Body of pancreas (tissue), 4 donors: ENCODE results near the gene RNF8.

Source experiments
- POLR2A ChIP-seq, 3 donors: fragments of 450-650 bp; IDR thresholded peaks; one replicate each; pipeline ENCODE4 v1.6.1; 2016; ENCODE audit warnings: antibody characterized with exemption in 3 of 3, mild to moderate bottlenecking in 2 of 3
- TF ChIP-seq, protein P1 (sequence below), 7 experiments: fragments of 450-650 bp in 4 of 7; fragments of 200-600 bp in 3 of 7; sonication (generic) in 3 of 7; IDR thresholded peaks; one replicate each; pipeline ENCODE4 v1.5.1; 2016 to 2019; ENCODE audit warnings: antibody characterized with exemption in 7 of 7

DNA sequence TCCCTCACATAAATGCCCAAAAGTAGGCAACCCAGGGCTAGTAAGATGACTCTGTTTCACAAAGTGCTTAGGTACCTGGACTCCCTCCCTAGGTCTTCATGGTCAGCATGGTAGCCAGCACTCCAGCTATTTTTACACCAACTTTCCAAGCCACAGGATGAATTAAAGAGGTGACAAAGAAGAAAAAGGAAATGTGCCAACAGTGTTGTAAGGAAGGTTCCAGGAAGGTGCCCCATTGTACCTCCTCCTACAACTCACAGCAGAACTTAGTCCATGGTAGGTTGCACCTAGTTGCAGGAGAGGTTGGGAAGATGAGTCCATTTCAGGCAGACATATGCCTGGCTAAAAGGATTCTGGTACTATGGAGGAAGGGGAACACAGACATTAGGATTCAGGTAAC is 19.7 kb upstream of the RNF8 start:
- TF ChIP-seq, protein P1, sequence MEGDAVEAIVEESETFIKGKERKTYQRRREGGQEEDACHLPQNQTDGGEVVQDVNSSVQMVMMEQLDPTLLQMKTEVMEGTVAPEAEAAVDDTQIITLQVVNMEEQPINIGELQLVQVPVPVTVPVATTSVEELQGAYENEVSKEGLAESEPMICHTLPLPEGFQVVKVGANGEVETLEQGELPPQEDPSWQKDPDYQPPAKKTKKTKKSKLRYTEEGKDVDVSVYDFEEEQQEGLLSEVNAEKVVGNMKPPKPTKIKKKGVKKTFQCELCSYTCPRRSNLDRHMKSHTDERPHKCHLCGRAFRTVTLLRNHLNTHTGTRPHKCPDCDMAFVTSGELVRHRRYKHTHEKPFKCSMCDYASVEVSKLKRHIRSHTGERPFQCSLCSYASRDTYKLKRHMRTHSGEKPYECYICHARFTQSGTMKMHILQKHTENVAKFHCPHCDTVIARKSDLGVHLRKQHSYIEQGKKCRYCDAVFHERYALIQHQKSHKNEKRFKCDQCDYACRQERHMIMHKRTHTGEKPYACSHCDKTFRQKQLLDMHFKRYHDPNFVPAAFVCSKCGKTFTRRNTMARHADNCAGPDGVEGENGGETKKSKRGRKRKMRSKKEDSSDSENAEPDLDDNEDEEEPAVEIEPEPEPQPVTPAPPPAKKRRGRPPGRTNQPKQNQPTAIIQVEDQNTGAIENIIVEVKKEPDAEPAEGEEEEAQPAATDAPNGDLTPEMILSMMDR (IDR thresholded peaks at IDR 0.05) = no peak
- no peak for TF ChIP-seq POLR2A (IDR thresholded peaks at IDR 0.05)
